Stimulated activated naive CD4-positive, alpha-beta T cell treated with Interleukin-2 at 50 U/mL for 16 hours (primary cell): ENCODE measurements around the gene FAM209A.
"Not testable (repeated sequence)": the region's sequence is repeated elsewhere in the genome, so short reads cannot be mapped to it uniquely, and the experiment has no call there.

Experiments
- DNase-seq: peaks from one replicate; lab custom pipeline; 2025; lab: John Stamatoyannopoulos, UW

Gene FAM209A, protein sequence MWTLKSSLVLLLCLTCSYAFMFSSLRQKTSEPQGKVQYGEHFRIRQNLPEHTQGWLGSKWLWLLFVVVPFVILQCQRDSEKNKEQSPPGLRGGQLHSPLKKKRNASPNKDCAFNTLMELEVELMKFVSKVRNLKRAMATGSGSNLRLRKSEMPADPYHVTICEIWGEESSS

GRCh38 chr20:56524444-56524843 is at the start of gene FAM209A:
FAM209A (plus strand) TSS chr20:56524744; CDS start chr20:56524809, 65 bp downstream.
- DNase-seq = not testable (repeated sequence)

GRCh38 chr20:56483970-56484369 is 40.6 kb upstream of the FAM209A start:
- no peak for DNase-seq

DNA sequence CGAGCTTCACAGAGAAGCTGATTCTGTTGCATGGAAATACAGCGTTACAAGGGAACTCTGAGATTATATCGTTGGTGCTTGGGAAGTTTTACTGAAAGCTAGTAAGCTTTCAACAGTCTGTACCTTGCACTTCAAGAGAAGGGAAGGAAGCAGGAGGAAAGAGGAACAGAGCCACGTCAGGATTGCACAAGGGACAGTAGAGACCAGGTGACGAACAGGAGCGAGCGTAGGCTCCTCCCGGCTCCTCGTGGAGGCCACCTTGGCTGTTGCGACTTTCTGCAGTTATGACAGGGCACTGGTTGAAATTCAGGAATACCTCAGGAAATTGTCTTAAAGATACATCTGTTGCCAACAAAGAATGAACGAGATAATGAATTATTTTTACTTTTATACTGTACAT is 37.3 kb upstream of the FAM209A start:
- no peak for DNase-seq

GRCh38 chr20:56488566-56488965 is 36.0 kb upstream of the FAM209A start:
- DNase-seq = no peak

- no peak for DNase-seq
Measured at GRCh38 chr20:56501116-56501515, 23.4 kb upstream of the FAM209A start.

DNA sequence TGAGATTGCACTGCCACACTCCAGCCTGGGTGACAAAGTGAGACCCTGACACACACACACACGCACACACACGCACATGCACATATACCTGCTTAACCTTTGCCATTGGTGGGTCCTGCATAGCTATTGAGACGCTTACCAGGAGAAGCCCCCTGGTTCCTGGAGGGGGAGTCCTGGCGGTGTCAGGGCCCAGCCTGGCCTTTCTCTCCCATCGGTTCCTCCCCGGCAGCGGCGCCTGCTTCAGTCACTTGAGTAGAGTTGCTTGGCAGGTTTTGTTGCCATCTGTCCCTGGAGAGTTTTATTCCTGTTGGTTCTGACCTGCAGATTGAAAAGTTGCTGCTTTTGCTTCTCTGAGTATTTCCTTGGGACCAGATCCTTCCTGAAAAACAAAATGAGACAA is 20.6 kb upstream of the FAM209A start:
- DNase-seq = no peak

DNA sequence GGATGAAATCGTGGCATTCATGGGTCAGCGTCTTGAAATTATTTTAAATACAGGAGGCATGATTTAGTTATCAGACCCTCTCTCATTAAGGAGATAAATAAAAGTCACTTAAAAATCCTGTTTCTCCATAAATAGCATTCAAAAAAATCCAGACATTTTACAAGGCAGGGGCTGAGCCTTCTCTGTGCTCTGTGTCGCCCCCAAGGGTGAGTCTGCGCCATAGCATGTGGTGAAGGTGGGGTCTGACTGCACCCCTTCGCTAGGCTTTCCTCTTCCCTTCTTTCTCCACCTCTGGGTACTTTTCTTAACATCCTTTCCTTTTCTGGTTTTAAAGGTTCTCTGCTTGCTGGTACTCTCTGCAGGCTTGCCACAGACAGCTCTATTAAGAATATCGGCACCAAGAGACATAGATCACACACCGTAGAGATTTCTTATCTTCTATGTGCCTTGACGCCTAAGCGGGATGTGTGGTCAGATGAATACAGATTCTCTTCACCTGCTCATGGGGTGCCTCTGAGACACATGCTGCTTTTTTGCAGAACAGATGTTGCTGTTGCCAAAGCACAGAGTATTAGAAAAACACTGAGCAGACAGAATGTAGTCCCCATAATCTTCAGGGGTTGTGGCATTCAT is 20.1 kb upstream of the FAM209A start:
- no peak for DNase-seq

DNA sequence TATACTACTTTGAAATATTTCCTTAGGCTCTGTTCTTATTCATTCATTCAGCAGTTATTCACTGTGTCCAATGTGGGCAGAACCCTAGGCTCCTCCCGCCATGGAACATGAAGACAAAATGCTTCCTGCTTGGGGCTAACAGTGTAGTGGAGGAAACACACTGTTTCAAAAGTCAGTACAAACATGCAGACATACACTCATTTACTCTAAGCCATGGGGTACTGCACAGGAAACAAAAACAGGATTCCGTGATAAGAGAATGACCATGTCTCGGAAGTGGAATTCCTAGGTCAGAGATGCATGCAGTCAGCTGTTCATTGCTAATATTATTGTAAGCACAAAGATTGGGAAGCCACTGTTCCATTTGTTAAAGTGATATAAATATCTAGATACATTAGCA is 18.4 kb upstream of the FAM209A start:
- DNase-seq = no peak

GRCh38 chr20:56511926-56512325 is 12.6 kb upstream of the FAM209A start:
- DNase-seq = no peak

GRCh38 chr20:56513161-56514150 is 11.1 kb upstream of the FAM209A start:
- no peak for DNase-seq

DNA sequence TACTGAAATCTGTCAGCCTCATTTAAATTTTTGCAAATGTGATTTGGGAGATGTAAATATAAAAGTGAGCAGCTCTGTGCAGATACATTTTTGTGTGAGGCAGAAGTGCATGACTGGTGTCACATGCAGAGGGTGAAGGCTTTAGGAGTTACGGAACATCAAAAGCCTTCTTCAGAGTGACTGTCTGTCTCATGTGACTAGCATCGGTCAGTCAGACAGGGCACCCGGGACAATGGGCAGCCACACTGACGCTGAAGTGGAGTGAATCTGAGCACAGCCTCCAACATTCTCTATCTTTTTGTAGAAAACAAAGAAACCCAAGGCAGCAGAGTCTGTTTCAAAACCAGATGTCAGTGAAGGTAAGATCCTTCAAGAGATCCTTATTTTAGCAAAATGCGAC is 7.9 kb upstream of the FAM209A start:
- no peak for DNase-seq

DNA sequence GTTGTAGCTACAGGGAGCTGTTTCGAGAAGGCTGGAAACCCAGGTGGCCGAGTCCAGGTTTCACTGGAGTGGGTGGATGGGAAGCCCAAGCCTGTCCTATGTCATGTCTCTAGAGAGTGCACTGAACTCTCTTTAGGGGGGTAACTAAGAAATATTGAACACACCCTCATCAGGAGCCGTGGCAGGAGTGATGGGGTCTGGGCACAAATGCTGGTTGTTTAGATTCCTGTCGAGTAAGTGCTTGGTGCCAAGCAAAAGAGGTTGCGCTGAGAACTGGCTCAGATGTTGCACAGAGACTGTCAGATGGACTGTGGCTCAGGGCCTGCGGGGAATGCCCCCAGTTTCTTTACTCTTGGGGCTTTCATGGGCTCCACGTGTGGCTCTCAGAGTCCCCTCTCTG is 7.3 kb upstream of the FAM209A start:
- DNase-seq = no peak

GRCh38 chr20:56517641-56518040 is 6.9 kb upstream of the FAM209A start:
- DNase-seq = no peak

GRCh38 chr20:56518126-56518525 is 6.4 kb upstream of the FAM209A start:
- no peak for DNase-seq

- no peak for DNase-seq
Measured at GRCh38 chr20:56518721-56519398, 5.7 kb upstream of the FAM209A start.

- DNase-seq = no peak
Measured at GRCh38 chr20:56519551-56519950, 5.0 kb upstream of the FAM209A start.

- DNase-seq = no peak
Measured at GRCh38 chr20:56520180-56520579, 4.4 kb upstream of the FAM209A start.

- DNase-seq = not testable (repeated sequence)
Measured at GRCh38 chr20:56520746-56521354, 3.7 kb upstream of the FAM209A start.

- DNase-seq = no peak
Measured at GRCh38 chr20:56522311-56522710, 2.2 kb upstream of the FAM209A start.

DNA sequence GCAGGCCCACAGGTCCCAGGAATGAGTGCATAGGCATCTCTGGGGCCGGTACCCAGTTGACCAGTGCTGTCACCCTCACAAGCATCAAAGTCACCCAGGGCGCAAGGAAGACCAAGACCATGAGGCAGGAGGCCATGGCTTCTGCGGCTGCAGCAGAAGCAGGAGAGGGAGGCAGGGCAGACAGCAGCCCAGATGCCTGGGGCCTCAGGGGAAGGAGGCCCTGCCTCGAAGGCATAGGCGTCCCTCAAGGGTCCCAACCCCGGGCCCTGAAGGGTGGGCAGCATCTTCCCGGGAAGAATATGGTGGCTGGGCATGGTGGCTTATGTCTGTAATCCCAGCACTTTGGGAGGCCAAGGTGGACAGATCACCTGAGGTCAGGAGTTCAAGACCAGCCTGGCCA is 3.0 kb downstream of the FAM209A start:
- DNase-seq = no peak

DNA sequence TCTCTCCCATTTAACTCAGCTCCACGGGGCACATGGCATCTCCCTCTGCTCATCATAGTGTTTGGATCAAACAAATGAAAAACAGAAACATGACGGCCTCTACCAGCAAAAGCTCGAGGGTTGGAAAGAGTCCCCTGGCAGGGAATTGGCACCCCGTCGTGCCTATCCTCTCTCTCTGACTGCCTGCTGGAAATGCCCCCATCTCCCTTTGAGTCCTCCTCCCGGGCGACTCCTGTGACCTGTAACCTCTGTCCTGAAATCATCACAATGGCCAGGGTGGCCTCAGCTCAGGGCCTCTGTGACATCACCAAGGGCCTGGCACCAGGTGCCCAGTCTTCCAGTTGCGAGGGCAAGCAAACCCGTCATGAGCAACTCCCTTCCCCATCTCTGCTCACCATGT is 8.4 kb downstream of the FAM209A start, which contains the start of gene FAM209B:
FAM209B (plus strand) TSS at position 301 of the 400 bp plus-strand sequence; CDS start at position 397, 96 bp downstream.
- DNase-seq = not testable (repeated sequence)

GRCh38 chr20:56537997-56538396 is 13.5 kb downstream of the FAM209A start:
- no peak for DNase-seq
